HepG2 (cell line): Measurements from ENCODE around the gene POP7. TPM values are rescaled to one million over a fixed set of nuclear protein-coding genes. Genes with fewer than 3 reads are reported as not detected.

Experiments used
- AKAP8 ChIP-seq: sonication (generic); formaldehyde crosslinking; IDR thresholded peaks from 2 replicates; pipeline ENCODE4 v1.5.1; 2020; ENCODE audit warnings: mild to moderate bottlenecking, missing genetic modification reagents
- ELF4 ChIP-seq: sonication (generic); formaldehyde crosslinking; IDR thresholded peaks from 2 replicates; pipeline ENCODE4 v1.5.0; 2020; ENCODE audit warnings: missing genetic modification reagents, mild to moderate bottlenecking, moderate library complexity, borderline replicate concordance
- ESRRA ChIP-seq: sonication (generic); formaldehyde crosslinking; IDR thresholded peaks from 2 replicates; pipeline ENCODE4 v1.5.1; 2020; ENCODE audit warnings: mild to moderate bottlenecking, low read depth, missing genetic modification reagents
- ETV5 ChIP-seq: IDR thresholded peaks from 2 replicates; pipeline ENCODE4 v1.6.1; 2018; ENCODE audit warnings: missing biosample characterization, missing genetic modification reagents, inconsistent platforms, borderline replicate concordance
- GLI4 ChIP-seq: sonication (generic); formaldehyde crosslinking; IDR thresholded peaks from 2 replicates; pipeline ENCODE4 v1.5.1; 2020; ENCODE audit warnings: missing genetic modification reagents, mild to moderate bottlenecking, moderate library complexity, borderline replicate concordance
- LCORL ChIP-seq, 2 experiments: fragments of 450-650 bp in 1 of 2; sonication (generic) in 1 of 2; formaldehyde crosslinking in 1 of 2; IDR thresholded peaks; 2 replicates each; pipeline versions ENCODE4 v1.5.0 to v1.6.1; 2017 to 2020; ENCODE audit warnings: antibody characterized with exemption in 1 of 2, missing genetic modification reagents in 1 of 2
- MTA3 ChIP-seq: sonication (generic); formaldehyde crosslinking; IDR thresholded peaks from 2 replicates; pipeline ENCODE4 v1.4.0; 2020; ENCODE audit warnings: missing genetic modification reagents
- SIN3B ChIP-seq: fragments of 150-350 bp; IDR thresholded peaks from 2 replicates; pipeline ENCODE4 v1.6.1; 2014; ENCODE audit warnings: low read length
- SOX13 ChIP-seq, 3 experiments: fragments of 450-650 bp in 1 of 3; sonication (generic) in 1 of 3; formaldehyde crosslinking in 1 of 3; IDR thresholded peaks in 2 of 3; conservative IDR thresholded peaks in 1 of 3; 2 replicates each; pipeline versions ENCODE4 v1.5.0 to v1.6.1; 2016 to 2020; ENCODE audit warnings: antibody characterized with exemption in 1 of 3, mild to moderate bottlenecking in 1 of 3, missing compliant biosample characterization in 1 of 3, missing genetic modification reagents in 1 of 3, moderate library complexity in 1 of 3
- STAG1 ChIP-seq: sonication (generic); formaldehyde crosslinking; IDR thresholded peaks from 2 replicates; pipeline ENCODE4 v1.4.0; 2020; ENCODE audit warnings: missing genetic modification reagents
- ZFP36L1 ChIP-seq: sonication (generic); formaldehyde crosslinking; IDR thresholded peaks from 2 replicates; pipeline ENCODE4 v1.8.0; 2022; ENCODE audit warnings: mild to moderate bottlenecking, missing genetic modification reagents, moderate library complexity
- ZNF343 ChIP-seq: sonication (generic); formaldehyde crosslinking; IDR thresholded peaks from 2 replicates; pipeline ENCODE4 v1.4.0; 2020; ENCODE audit warnings: mild to moderate bottlenecking, missing genetic modification reagents
- ZNF382 ChIP-seq: sonication (generic); formaldehyde crosslinking; IDR thresholded peaks from 2 replicates; pipeline ENCODE4 v1.5.0; 2020; ENCODE audit warnings: missing genetic modification reagents, mild to moderate bottlenecking, borderline replicate concordance
- ZNF484 ChIP-seq: sonication (generic); formaldehyde crosslinking; IDR thresholded peaks from 2 replicates; pipeline ENCODE4 v1.5.1; 2020; ENCODE audit warnings: mild to moderate bottlenecking, low read depth, missing genetic modification reagents, borderline replicate concordance
- polyA plus RNA-seq, 8 experiments: library from polyadenylated mRNA; depleted of rRNA in 3 of 8; stranded (reverse) in 7 of 8; unstranded in 1 of 8; fragments of >200 nt; fragmentation: Illumina TruSeq in 4 of 8; extraction: Trizol in 4 of 8; gene quantifications; 2 replicates each; pipeline versions ENCODE4 v1.2.1 to v1.2.3, GENCODE V29; 2011 to 2016; ENCODE audit warnings: low read depth in 4 of 8, missing spikeins in 1 of 8, mixed read lengths in 1 of 8; ENCODE audit not compliant: insufficient read depth in 1 of 8
- total RNA-seq, 5 experiments: library from RNA; depleted of rRNA; stranded (reverse); fragments of >200 nt; fragmentation: Illumina TruSeq; extraction: Trizol; gene quantifications; 2 replicates each; pipeline ENCODE4 v1.2.3, GENCODE V29; 2016; ENCODE audit warnings: low read depth in 1 of 5
- TF ChIP-seq, protein P1 (sequence below): fragments of 450-650 bp; IDR thresholded peaks from 2 replicates; pipeline ENCODE4 v1.6.1; 2016
- TF ChIP-seq, protein P2 (sequence below), 2 experiments: fragments of 450-650 bp in 1 of 2; sonication (generic) in 1 of 2; formaldehyde crosslinking; IDR thresholded peaks; 2 replicates each; pipeline versions ENCODE4 v1.5.0 to v1.8.0; 2020 to 2022; ENCODE audit warnings: mild to moderate bottlenecking in 1 of 2, missing genetic modification reagents in 1 of 2
- TF ChIP-seq, protein P3 (sequence below): sonication (generic); formaldehyde crosslinking; IDR thresholded peaks from 2 replicates; pipeline ENCODE4 v1.4.0; 2020; ENCODE audit warnings: low read depth, missing genetic modification reagents
- TF ChIP-seq, protein P4 (sequence below): sonication (generic); formaldehyde crosslinking; IDR thresholded peaks from 2 replicates; pipeline ENCODE4 v1.5.1; 2020; ENCODE audit warnings: missing genetic modification reagents, mild to moderate bottlenecking, borderline replicate concordance

POP7 gene
- total and polyA plus RNA-seq, 2 of the 13 experiments (the other 11 are each of a cell fraction or from before 2014, with no cell fraction given), result 63.9 to 91.1 TPM

DNA sequence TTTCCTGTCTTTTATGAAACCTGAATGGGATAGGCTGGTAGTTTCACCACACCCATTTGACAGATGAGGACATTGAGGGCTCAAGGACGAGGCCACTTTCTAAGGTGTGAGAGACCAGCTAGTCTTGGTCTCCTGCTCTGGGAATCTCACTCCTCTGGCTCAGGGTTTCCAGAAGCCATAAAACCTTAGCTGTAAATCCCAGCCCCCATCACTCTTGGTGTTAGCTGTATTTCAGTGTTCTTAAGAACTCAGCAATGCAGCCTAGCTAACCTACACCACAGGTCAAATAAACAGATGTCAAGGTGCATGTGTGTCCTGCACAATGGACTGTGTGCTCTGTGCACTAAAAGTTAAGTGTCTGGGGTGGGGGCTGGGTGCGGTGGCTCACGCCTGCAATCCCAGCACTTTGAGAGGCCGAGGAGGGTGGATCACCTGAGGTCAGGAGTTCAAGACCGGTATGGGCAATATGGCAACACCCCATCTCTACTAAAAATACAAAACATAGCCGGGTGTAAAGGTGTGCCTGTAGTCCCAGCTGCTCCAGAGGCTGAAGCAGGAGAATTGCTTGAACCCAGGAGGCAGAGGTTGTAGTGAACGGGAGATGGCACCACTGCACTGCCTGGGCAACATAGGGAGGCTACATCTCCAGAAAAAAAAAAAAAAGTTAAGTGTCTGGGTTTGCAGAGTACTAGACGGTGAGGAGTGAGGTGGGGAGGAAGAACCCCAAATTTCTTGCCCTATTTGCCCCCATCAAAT lies 13.8 kb downstream of the POP7 start (continued):
- TF ChIP-seq, protein P1, sequence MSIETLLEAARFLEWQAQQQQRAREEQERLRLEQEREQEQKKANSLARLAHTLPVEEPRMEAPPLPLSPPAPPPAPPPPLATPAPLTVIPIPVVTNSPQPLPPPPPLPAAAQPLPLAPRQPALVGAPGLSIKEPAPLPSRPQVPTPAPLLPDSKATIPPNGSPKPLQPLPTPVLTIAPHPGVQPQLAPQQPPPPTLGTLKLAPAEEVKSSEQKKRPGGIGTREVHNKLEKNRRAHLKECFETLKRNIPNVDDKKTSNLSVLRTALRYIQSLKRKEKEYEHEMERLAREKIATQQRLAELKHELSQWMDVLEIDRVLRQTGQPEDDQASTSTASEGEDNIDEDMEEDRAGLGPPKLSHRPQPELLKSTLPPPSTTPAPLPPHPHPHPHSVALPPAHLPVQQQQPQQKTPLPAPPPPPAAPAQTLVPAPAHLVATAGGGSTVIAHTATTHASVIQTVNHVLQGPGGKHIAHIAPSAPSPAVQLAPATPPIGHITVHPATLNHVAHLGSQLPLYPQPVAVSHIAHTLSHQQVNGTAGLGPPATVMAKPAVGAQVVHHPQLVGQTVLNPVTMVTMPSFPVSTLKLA, result no peak
- TF ChIP-seq SOX13 (IDR thresholded peaks at IDR 0.05), result peak; percentile 43; the same call in 1 of the 2 replicates
- peak in 1 of 2 experiments; percentile 68; a peak in 2 of 4 replicates for TF ChIP-seq SOX13 (CRISPR knock-in tag; conservative IDR thresholded peaks at IDR 0.05 in 1 of 2, IDR thresholded peaks at IDR 0.05 in 1 of 2)
- no peak for TF ChIP-seq ZNF484 (CRISPR knock-in tag)
- no peak for TF ChIP-seq SIN3B
- TF ChIP-seq ELF4 (CRISPR knock-in tag), result no peak; the same call in 1 of the 2 replicates
- TF ChIP-seq ZFP36L1 (CRISPR knock-in tag), result 0 out of 2 replicates have a peak, but pooled peaks have one; percentile 23
- peak; percentile 89; the same call in 1 of the 2 replicates for TF ChIP-seq ESRRA (CRISPR knock-in tag)
- no peak; the same call in 1 of the 2 replicates for TF ChIP-seq AKAP8 (CRISPR knock-in tag)
- no peak for TF ChIP-seq LCORL (IDR thresholded peaks at IDR 0.05)
- TF ChIP-seq LCORL (CRISPR knock-in tag; IDR thresholded peaks at IDR 0.05), result peak; percentile 72
- peak; percentile 57 for TF ChIP-seq STAG1 (CRISPR knock-in tag)
- no peak for TF ChIP-seq ZNF382 (CRISPR knock-in tag)
- TF ChIP-seq, protein P2, sequence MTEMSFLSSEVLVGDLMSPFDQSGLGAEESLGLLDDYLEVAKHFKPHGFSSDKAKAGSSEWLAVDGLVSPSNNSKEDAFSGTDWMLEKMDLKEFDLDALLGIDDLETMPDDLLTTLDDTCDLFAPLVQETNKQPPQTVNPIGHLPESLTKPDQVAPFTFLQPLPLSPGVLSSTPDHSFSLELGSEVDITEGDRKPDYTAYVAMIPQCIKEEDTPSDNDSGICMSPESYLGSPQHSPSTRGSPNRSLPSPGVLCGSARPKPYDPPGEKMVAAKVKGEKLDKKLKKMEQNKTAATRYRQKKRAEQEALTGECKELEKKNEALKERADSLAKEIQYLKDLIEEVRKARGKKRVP (CRISPR knock-in tag; IDR thresholded peaks at IDR 0.05), result no peak
- no peak for TF ChIP-seq ZNF343
- TF ChIP-seq, protein P3, sequence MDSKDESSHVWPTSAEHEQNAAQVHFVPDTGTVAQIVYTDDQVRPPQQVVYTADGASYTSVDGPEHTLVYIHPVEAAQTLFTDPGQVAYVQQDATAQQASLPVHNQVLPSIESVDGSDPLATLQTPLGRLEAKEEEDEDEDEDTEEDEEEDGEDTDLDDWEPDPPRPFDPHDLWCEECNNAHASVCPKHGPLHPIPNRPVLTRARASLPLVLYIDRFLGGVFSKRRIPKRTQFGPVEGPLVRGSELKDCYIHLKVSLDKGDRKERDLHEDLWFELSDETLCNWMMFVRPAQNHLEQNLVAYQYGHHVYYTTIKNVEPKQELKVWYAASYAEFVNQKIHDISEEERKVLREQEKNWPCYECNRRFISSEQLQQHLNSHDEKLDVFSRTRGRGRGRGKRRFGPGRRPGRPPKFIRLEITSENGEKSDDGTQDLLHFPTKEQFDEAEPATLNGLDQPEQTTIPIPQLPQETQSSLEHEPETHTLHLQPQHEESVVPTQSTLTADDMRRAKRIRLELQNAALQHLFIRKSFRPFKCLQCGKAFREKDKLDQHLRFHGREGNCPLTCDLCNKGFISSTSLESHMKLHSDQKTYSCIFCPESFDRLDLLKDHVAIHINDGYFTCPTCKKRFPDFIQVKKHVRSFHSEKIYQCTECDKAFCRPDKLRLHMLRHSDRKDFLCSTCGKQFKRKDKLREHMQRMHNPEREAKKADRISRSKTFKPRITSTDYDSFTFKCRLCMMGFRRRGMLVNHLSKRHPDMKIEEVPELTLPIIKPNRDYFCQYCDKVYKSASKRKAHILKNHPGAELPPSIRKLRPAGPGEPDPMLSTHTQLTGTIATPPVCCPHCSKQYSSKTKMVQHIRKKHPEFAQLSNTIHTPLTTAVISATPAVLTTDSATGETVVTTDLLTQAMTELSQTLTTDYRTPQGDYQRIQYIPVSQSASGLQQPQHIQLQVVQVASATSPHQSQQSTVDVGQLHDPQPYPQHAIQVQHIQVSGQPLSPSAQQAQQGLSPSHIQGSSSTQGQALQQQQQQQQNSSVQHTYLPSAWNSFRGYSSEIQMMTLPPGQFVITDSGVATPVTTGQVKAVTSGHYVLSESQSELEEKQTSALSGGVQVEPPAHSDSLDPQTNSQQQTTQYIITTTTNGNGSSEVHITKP (CRISPR knock-in tag), result 0 out of 2 replicates have a peak, but pooled peaks have one; percentile 16
- TF ChIP-seq, protein P4, sequence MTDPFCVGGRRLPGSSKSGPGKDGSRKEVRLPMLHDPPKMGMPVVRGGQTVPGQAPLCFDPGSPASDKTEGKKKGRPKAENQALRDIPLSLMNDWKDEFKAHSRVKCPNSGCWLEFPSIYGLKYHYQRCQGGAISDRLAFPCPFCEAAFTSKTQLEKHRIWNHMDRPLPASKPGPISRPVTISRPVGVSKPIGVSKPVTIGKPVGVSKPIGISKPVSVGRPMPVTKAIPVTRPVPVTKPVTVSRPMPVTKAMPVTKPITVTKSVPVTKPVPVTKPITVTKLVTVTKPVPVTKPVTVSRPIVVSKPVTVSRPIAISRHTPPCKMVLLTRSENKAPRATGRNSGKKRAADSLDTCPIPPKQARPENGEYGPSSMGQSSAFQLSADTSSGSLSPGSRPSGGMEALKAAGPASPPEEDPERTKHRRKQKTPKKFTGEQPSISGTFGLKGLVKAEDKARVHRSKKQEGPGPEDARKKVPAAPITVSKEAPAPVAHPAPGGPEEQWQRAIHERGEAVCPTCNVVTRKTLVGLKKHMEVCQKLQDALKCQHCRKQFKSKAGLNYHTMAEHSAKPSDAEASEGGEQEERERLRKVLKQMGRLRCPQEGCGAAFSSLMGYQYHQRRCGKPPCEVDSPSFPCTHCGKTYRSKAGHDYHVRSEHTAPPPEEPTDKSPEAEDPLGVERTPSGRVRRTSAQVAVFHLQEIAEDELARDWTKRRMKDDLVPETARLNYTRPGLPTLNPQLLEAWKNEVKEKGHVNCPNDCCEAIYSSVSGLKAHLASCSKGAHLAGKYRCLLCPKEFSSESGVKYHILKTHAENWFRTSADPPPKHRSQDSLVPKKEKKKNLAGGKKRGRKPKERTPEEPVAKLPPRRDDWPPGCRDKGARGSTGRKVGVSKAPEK (CRISPR knock-in tag), result no peak
- TF ChIP-seq GLI4 (CRISPR knock-in tag), result no peak
- no peak; the same call in 1 of the 2 replicates for TF ChIP-seq ETV5 (CRISPR knock-in tag)
- TF ChIP-seq MTA3 (CRISPR knock-in tag), result no peak
